Transverse colon (tissue), 3 donors: ENCODE results near the gene PSMG3.

Experiments used
- CTCF ChIP-seq, 5 experiments: fragments of 200-600 bp in 3 of 5; fragments of 450-650 bp in 2 of 5; sonication (generic) in 3 of 5; IDR thresholded peaks; 1 replicate in 2 of 5; 2 replicates in 3 of 5; pipeline ENCODE4 v1.5.1; 2016 to 2017; ENCODE audit warnings: antibody characterized with exemption in 5 of 5, inconsistent platforms in 3 of 5, mild to moderate bottlenecking in 2 of 5, moderate library complexity in 1 of 5
- POLR2A ChIP-seq: fragments of 450-650 bp; IDR thresholded peaks from one replicate; pipeline ENCODE4 v1.6.1; 2016; ENCODE audit warnings: antibody characterized with exemption, mild to moderate bottlenecking, moderate library complexity

GRCh38 chr7:1544896-1545416, 24.9 kb downstream of the PSMG3 start:
- TF ChIP-seq CTCF (IDR thresholded peaks at IDR 0.05) (no peak), POLR2A (no peak)
